ENCODE measurements around the gene AATK. TPM values are rescaled to one million over a fixed set of nuclear protein-coding genes. Genes with fewer than 3 reads are reported as not detected.

Gene AATK
- total and polyA plus RNA-seq, 10 of the 15 experiments (the other 5 are each of a cell fraction or from before 2014, with no cell fraction given): 0.04 TPM; not detected in 9

- TF ChIP-seq ZBTB40 (IDR thresholded peaks at IDR 0.05; ENCODE audit: borderline replicate concordance) (no peak), PAX5 (IDR thresholded peaks at IDR 0.05; ENCODE audit: borderline replicate concordance, low read depth, low read length) (no peak), EP300 (IDR thresholded peaks at IDR 0.05; ENCODE audit: borderline replicate concordance in 1 of 2, control insufficient read depth in 1 of 2, low read depth in 2 of 2, low read length in 2 of 2) (no peak), CTCF (IDR thresholded peaks at IDR 0.05 in 2 of 3, conservative IDR thresholded peaks at IDR 0.05 in 1 of 3; ENCODE audit: control insufficient read depth in 2 of 3, extremely low read depth in 1 of 3, insufficient read depth in 1 of 3, low read depth in 3 of 3, low read length in 3 of 3) (no peak), NBN (IDR thresholded peaks at IDR 0.05) (no peak), ZNF217 (IDR thresholded peaks at IDR 0.05) (no peak)
Measured at GRCh38 chr17:81124377-81124776, 41.6 kb downstream of the AATK start (continued).

Measured in GM12878 (cell line).